Stimulated activated CD4-positive, alpha-beta T cell treated with anti-CD3 and anti-CD28 coated beads, Interleukin-2, amount 100 ng/mL, for 4 hours (primary cell): Measurements from ENCODE around the gene CXCR5.

Experiments
- DNase-seq: peaks from one replicate; pipeline ENCODE4 v3.0.0-alpha.2; 2020; ENCODE audit warnings: low read depth

The CXCR5 gene

GRCh38 chr11:118876286-118876685 is 7.4 kb upstream of the CXCR5 start:
- DNase-seq, result no peak

DNA sequence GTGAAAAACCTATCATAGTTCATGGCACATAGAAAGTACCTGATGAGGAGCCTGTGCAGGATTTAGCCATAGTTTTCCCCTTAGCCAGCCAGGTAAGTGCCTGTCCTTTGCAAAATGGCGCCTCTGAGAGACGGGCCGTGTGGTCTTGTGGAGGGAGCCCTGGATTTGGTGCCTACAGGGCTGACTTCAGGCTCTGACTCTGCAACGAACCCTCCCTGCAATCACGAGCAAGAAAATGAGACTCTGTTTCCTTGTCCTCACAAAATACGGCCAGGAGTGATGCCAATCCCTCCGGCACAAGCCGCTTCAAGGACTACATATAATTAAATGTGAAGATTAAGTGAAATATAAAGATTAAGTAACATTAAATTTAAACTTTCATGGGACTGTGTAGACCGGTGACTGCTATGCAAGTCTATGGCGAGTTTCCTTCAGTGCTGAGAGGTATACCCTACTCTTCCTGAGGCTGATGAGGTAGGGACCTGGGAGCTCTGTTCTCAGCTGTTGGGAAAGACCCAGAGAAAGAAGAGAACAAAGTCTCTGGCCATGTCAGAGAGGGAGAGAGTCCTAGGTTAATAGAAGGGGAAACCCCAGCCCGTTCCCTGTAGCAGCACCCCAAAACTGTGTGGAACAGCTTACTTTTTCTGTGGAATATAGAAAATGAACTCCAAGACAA is 6.1 kb upstream of the CXCR5 start:
- DNase-seq, result no peak

- DNase-seq, result no peak
Observed at GRCh38 chr11:118878163-118878563, 5.5 kb upstream of the CXCR5 start.

DNA sequence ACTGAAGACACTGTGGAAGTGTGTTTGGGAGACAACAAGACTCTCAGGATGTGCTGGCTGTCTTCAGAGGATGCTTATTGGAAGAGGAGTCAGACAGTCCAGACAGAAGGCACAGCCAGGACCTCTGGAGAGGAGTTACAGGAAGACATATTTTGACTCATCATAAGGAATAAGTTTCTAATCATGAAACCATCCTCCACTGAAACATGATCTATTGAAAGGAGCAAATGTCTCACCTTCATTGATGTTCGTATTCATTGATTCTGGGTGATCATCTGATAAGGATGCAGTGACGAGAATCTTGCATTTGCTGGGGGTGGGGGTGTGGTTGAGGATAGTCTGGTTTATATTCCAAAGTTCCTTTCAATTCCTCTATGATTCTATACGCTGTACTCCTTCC is 2.5 kb upstream of the CXCR5 start:
- no peak for DNase-seq

DNA sequence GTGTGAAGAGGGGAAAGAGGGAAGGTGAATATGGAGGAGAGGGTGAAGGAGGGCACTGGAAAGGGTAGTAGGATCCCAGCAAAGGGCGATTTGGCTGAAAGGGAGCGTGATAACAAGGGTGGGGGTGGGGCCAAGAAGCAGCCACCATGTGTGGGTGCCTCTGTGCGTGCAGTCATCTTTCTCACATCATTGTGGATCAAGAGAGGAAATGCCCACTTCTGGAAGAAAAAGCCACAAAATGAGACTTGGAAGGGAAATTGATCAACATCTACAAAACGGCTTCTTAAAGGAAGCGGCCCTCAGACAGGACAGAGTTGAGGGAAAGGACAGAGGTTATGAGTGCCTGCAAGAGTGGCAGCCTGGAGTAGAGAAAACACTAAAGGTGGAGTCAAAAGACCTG is 1.2 kb upstream of the CXCR5 start:
- no peak for DNase-seq

DNA sequence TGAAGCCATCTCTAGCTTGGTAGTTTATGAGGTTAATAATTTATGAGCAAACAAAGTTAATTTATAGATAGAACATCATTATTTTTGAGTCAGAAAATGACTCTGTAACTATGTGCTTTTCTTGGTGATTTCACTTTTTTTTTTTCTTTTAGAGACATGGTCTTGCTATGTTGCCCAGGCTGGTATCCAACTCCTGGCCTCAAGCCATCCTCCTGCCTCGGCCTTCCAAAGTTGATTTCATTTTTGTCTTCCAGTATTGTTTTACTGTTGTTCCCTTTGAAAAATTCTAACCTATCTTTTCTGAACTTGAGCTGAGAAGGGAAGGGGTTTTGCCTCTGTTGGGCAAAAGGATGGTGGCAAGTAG is 706 bp upstream of the CXCR5 start:
- no peak for DNase-seq

DNA sequence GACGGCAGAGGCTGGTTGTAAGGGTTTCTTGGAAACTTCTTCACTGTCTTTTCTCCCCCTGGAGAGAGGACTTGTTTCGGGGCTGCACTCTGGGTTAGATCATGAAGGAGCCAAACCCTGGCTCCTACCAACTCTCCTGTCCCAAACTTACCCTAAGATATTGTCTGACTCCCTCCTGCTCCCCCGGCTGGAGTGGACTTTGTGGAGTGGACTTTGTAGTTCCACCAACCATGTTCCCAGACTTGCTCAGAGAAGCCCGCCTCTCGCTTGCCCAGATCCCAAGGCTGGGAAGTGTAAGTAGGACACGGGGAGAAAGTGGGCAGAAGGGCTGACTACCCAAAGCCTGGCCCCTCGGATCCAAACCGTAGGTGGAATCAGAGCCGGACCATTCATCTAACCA is 1.2 kb downstream of the CXCR5 start:
- no peak for DNase-seq

GRCh38 chr11:118885319-118885718 is 1.6 kb downstream of the CXCR5 start:
- DNase-seq, result no peak

DNA sequence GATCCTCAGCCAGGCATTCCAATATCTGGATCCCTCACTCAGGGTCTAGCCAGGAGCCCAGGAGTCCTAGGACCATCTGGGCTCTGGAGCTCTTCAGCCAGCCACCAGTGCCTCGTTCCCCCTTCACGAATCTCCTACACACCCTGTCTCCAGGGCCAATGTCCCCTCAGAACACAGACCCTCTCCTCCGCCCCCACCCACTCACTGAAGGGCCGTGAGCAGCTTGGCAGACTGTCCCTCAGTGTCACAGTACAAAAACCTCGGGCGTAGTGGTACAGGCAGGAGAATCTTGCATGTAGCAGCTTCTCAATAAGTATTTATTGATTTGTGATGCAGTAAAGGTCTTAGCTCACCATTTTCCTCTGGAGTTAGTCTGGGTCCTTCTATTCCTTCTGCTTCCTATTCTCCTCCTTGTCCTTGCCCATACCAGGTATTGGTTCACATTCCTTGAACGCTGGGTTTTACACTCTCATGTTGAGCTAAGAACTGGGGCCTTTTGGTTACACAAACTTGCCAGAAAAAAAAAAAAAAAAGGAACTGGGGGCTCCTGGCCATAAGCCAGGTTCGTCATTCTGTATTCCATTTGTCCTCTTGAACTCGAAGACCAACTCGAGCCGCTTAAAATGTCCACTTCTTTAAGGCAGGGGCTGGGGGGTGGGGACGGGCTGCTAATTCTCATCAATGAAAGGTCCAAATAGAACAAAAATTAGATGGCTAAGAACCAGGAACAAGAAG is 2.3 kb downstream of the CXCR5 start:
- no peak for DNase-seq

DNA sequence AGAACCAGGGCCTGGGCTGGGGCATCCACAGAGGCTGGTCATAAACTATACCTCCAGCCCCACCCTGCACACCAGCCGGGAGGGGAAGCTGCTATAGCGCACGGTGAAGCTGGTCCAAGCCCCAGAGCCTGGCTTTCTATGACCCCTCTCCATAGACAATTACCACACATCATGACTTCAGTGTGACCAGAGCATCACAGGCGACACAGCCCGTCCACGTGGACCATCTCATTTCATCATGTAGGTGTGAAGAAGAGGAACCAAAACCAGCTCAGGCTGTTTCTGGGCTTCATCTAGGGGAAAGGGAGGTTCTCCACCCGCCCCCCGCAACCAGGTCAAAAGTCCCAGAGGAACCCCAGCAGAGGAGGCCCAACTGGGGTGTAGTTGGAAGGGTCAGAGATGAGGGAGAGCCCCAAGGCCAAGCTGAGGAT is 3.0 kb downstream of the CXCR5 start:
- no peak for DNase-seq

DNA sequence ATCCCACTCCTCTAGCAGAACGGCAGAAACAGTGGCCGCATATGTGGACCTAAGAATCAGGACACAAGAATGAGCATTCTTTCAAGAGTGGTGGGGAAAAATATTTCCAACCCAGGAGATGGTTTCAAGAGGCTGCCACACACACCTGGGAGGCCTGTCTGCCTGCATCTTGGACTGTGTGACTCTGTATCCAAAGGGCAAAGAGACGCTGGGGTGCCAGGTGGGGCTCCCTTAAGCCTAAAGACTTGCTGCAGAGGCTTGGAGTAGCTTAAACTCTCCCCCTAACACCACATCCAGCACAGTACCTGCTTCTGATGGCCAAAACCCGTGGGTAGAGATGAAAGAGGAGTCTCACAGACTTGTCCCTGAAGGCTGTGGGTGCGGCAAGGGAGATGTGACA is 3.5 kb downstream of the CXCR5 start:
- no peak for DNase-seq

DNA sequence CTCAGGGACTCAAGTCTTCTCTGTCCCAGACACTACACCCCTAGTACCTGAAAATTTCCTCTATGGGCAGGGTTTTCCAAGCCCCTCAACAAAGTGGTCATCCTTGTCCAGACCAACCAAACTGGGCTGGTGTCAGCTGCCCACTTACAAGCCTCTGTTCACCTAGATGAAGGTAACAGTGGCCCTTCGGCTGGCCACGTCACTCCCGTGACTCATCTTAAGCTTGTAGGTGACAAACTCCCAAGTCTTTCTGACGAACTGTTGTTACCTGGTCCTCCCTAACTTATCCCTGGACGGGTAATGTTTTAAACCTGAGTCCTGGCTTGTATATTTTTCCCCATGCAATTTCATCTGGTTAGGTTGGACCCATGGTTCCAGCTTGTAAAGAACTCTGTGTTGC is 4.7 kb downstream of the CXCR5 start:
- no peak for DNase-seq

- no peak for DNase-seq
Observed at GRCh38 chr11:118889797-118890196, 6.1 kb downstream of the CXCR5 start.

DNA sequence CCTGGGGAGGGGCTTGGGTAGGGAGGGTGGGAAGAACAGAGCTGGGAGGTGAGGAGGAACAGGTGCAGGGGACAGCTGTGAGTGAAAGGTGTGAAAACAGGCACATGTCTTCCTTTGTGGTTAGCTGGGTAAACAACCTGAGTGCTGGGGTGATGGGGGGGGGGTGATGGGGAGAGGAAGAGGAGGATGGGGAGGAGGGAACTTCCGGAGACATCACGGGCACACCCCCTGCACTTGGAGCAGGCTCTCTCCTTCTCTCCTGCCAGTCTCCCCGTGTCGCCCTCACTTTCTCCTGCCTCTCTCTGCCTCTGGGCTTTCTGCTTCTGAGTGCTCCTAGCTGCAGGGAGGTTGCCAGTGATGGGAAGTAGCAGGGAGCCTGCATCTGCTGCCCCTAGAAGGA is 8.8 kb downstream of the CXCR5 start:
- peak; percentile 37 for DNase-seq

- no peak for DNase-seq
Observed at GRCh38 chr11:118892964-118893363, 9.3 kb downstream of the CXCR5 start.

DNA sequence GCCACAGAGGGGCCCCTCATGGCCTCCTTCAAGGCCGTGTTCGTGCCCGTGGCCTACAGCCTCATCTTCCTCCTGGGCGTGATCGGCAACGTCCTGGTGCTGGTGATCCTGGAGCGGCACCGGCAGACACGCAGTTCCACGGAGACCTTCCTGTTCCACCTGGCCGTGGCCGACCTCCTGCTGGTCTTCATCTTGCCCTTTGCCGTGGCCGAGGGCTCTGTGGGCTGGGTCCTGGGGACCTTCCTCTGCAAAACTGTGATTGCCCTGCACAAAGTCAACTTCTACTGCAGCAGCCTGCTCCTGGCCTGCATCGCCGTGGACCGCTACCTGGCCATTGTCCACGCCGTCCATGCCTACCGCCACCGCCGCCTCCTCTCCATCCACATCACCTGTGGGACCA is 10.0 kb downstream of the CXCR5 start:
- DNase-seq, result no peak

DNA sequence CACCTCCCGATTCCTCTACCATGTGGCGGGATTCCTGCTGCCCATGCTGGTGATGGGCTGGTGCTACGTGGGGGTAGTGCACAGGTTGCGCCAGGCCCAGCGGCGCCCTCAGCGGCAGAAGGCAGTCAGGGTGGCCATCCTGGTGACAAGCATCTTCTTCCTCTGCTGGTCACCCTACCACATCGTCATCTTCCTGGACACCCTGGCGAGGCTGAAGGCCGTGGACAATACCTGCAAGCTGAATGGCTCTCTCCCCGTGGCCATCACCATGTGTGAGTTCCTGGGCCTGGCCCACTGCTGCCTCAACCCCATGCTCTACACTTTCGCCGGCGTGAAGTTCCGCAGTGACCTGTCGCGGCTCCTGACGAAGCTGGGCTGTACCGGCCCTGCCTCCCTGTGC is 10.5 kb downstream of the CXCR5 start:
- no peak for DNase-seq

- peak; percentile 67 for DNase-seq
Observed at GRCh38 chr11:118895093-118896039, 11.7 kb downstream of the CXCR5 start.

DNA sequence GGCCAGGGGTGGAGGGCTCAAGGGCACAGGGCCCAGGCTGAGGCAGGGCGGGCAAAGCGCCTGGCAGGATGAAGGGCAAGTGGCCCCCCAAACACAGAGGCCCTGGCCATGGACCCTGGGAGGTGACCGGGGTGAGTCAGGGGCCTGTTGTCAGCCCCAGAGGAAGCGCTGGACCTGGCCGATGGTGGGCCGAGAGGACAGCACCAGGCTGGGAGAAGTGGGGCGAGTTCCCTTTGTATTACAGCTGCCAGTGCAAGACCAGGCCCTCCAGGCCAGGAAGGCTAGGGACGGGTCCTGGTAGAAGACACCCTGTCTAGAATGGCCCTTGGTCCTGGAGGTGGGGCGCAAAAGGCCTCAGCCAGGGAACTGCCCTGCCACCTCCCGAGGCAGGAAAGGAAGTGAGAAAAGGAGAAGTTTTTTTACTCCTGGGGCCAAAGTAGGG is 12.8 kb downstream of the CXCR5 start:
- DNase-seq, result no peak

GRCh38 chr11:118896921-118897591 is 13.4 kb downstream of the CXCR5 start:
- no peak for DNase-seq

DNA sequence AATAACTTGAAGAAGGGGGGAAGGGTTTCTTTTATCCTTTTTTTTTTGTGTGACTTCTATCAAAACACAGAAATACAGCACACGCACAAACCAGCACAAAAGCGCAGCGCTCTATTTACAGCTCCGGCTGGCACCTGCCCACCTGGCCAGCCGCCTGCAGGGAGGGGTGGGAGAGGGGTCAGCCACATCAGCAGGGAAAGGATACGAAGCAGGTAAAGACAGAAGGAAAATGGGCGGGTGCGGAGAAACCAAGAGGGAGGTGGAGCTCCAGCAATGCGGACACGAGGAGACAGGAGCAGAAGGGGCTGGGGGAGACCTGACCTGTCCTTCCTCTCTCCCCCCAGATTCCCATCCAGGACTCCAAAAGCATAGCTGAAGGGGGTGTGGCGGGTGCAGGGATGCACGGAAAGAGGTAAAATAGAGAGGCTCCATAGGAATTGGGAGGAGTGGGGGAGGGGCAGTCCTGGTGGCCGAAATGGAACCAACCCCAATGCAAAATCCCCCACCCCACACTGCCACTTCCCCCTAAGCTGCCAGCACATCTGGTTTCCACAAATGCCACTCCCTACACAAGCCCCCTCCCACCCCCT is 14.1 kb downstream of the CXCR5 start:
- DNase-seq, result no peak
